NCI-H510A treated with DMSO at 0.1 percent for 48 hours (cell line): ENCODE measurements around the gene CASP5.
"Not testable (repeated sequence)": the region's sequence is repeated elsewhere in the genome, so short reads cannot be mapped to it uniquely, and the experiment has no call there.

Experiments
- DNase-seq: peaks from one replicate; lab custom pipeline; 2025; lab: John Stamatoyannopoulos, UW

CASP5 gene

DNA sequence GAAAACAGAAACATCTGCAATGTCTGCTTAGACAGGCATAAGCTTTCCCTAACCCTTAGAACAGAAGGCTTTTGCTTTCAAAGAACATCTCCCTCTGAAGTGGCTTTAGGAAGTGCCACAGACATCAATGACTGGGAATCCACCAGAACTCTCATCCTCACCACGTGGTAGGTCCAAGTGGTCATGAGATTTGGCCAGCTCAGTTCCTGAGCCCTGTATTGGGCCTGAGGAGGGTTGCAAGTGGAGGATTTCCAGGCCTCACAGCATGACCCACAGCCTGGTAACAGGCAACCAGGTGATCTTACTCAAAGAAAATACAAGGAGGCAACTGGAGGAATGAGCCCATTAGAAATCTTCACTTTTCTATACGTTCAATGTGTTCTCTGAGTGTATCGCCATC is 10.4 kb upstream of the CASP5 start:
- DNase-seq, result no peak

DNA sequence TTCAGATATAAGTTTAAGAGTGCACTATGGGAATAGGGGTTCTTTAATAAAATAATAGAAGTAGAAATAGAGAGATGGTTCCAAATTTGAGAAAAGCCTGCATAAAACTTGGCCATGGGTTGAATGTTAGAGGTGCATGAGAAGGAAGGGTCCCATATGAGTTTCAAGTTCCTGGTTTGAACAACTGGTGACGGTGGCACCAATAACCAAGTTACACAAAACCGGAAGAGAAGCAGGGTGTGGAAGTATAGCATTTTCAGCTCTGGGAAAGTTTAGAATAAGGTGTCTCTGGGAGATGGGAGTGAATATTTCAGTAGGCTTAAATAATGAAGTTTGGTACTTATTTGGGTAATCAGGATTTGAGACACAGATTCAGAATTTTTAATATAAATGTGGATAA is 9.5 kb upstream of the CASP5 start:
- no peak for DNase-seq

DNA sequence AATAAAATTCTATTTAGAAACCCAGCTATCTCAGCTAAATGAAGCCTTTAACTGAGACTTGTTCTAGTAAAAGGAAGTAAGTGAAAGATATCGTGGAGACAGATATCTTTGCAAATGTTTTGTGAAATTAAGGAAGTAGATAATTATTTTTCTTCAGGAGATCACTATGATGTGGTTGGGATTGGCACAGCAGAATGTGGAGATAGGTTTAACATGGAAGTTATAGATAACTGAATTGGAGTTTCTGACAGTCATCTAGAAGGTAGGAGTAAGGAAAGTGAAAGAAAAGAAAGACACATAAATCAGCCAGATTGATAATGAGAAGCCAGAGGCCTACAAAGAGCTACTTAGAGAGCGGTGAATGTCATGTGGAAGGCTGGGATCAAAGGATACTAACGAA is 4.7 kb upstream of the CASP5 start:
- no peak for DNase-seq

DNA sequence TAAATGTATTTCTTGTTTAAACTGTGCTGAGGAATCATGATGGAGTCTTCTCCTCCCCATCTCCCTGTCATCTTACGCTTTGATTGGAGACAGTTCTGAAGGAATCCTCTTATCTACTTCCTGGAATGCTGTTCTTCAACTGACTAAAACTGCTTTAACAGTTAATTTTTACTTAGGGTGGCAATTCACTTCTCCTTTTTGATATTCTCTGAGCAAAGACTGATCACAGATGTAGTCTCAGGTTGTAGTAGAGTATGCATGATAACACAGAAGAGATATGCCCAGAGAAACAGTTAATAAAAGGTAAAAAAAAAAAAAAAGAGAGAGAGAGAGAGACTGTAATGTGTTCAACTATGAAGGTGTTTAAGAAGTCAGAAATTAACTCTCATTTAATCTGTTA is 1.4 kb upstream of the CASP5 start:
- DNase-seq, result no peak

DNA sequence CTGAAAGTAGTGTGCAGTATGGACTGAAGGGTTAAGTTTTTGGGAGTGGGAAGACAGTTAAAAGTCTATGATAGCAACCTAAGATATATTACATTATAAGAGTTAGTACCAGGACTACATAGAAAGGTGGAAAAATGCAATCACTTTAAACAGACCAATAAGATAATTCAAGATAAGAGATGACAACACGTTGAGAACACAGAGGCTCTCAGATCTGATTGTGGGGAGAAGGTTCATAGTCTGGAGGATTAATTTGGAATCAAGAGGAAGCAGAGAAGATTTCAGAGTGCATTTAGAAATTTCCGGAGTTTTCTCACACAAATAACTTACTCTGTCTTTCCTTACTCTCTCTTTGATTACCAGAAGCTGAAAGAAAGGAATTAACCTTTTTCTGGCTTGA is 441 bp downstream of the CASP5 start:
- no peak for DNase-seq

DNA sequence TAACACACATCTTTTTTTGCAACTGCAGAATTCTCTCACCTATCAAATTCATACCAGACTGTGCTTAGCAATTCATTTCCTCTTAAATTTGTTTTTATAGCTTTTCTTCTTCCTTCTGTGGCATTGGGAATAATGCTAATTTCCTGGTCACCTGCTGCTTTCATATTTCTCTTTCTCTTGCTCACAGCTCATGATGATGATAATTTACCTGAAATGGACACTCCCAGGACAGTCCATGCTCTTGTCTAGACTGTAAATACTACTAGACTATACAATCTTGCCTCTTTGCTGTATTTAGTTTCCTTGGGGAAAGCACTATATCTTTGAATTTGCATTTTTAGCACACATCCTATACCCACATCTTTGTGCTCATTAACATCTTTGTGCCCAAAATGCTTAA is 15.5 kb downstream of the CASP5 start:
- DNase-seq, result no peak

DNA sequence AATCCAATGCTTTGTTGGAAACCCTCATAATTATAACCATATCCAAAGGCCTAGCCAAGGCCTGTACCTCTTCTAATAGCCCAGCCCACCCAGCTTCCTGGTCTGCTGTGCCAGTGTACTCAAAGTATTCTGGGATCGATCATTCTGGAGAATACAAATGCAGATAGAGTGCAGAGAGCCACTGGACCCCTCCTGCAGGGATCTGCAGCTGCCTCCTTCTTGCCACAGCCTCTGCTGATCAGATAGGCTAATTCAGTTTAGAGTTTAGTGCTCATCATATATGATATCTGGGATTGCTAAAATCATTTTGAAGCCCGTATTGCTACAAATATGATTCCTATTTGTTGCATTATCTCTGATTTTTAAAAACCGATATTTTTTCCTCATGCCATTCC is 17.5 kb downstream of the CASP5 start:
- DNase-seq, result no peak

DNA sequence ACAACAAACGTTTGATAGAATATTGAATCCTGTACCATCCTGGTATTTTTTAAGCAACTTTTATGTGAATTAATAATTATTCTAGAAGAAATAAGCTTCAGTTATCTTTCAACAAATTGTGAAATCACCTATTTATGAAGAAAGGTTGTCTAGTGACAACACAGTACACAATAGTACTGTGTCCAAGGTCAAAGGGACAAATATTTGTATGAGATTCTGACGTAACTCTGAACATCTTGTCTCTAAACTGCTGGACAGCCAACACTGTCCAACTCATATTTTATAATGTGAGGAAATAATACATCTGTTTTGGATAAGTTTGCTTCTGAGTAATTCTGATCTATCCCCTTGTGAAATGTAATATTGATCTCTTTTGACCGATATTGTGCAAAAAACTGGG is 18.9 kb downstream of the CASP5 start:
- no peak for DNase-seq

DNA sequence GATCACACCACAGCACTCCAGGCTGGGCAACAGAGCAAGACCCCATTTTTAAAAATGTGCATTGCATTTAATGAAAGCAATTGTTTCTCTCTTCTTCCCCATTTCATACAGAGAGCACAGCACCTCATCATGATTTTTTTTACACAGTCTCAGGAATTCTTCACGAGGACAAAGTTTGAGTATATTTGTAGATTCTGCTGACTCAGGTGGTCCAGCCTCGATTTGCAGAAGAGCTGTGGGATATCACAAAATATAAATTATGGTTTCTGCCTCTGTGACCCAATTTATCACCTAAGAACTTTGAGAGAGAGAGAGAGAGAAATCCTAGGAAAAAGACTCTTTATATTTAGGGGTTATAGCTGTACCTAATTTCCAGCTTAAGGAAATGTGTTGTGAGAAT is 19.8 kb downstream of the CASP5 start:
- DNase-seq, result no peak

DNA sequence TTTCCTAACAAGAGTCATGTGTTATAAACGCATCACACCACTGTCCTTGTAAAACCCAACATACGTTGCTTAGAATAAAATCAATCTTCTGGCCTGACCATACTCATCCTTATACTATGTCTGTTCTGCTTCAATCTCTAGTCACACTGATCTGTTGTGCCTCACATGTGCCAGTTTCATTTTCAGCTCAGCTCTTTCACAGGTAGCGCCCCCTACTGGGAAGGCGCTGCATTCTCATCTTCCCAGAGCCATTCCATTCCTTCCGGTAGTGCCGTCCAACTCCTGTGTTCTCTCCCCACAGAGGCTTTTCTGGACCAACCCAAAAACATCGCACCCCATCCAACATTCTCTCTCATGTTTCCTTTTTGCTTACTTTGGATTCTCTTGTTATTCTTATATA is 22.2 kb downstream of the CASP5 start:
- no peak for DNase-seq

DNA sequence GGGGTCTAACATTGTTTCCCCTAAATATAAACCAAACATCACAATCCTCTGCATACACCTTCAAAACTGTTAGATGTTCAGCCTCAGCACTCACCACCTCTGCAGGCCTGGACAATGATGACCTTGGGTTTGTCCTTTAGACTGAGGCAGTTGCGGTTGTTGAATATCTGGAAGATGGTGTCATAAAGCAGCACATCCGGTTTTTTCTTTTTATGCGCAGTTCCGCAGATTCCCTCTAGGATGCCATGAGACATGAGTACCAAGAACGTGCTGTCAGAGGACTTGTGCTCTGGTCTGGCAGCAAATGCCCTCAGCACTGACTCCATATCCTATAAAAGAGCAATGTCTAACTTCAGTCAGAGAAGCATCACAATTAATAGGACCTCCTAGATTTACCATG is 22.8 kb downstream of the CASP5 start:
- no peak for DNase-seq

DNA sequence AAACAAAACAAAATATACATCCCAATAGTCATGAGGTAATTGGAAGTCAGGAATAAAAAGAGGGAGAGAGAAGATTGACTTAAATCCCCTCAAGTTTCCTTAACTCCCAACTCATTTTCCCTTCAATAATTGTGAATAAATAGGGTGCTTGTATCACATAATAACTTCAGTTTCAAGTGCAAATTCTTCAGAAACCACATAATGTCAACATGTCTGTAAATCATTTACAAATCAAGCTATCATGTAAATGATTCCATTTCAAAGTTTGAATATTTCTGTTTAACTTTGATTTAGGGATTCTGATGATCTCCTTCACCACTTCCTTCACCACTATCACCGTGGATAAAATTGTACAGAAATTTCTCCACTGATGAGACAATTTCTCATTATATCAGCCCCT is 23.2 kb downstream of the CASP5 start:
- DNase-seq, result no peak

DNA sequence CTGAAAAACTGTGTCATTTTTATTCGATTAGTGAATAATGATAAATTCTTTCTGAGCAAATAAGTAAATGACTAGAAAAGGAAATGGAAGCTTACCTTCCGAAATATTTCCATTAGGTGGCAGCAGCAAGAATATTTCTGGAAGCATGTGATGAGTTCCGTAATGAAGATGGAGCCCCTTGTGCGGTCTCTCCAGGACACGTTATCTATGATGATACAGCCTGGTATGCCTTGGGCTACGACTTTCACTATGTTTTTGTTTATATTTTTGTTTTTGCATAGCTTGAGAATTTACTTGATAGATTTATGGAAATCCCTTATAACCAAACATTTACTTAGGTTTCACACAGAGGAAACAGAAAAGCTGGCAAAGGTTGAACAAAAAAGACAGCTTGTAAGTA is 25.7 kb downstream of the CASP5 start:
- DNase-seq, result no peak

DNA sequence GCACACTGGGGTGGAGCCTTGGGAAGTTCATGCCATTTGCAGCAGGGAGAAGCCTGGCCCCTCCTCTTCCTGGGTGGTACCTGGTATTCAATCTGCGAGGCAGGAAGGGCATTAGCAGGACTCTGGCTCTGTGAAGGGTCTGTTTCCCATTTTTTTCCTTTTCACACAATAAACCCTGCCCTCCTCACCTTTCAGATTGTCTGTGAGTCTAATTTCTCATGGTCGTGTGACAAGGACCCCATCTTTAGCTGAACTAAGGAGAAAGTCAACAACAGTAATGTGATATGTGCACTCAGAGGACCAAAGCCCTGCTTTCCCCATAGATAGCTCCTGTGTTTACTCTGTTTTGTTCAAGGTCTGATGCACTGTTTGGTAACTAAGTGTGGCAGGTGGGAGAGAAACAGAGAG is 28.0 kb downstream of the CASP5 start:
- peak; percentile 96 for DNase-seq

DNA sequence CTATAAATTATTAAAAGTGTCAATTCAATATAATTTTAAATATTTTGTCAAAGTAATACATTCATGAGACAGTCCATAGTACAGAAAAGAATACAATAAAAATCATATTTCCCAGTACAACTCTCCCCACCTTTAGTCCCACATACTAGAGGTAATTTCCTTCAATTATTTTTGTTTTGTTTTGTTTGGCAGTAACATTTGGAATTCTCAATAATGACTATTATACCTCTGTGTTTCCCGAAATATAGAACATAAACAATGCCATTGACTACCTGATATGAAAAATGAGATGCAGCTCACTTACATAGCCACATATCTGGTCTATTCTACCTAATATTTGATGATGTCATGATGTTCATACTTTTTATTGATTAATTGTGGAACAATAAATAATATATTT is 30.2 kb downstream of the CASP5 start:
- DNase-seq, result no peak

DNA sequence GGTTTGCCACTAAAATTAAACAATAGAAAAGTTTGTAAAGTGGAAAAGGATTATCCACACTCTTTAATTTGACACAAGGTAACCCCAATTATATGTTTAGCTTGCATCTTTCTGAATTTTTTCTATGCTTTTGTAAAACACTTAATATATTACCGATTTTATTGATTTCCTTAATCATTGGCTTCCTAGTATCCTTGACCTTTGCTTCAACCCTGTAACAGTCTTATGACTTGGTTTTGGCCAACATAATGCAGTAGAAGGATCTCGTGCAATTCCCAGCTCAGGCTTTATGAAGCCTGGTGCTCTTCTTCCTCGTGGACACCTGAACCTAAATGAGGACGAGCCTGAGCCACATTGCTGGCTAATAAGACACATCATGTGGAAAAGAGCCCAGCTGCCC is 31.0 kb downstream of the CASP5 start:
- DNase-seq, result no peak

DNA sequence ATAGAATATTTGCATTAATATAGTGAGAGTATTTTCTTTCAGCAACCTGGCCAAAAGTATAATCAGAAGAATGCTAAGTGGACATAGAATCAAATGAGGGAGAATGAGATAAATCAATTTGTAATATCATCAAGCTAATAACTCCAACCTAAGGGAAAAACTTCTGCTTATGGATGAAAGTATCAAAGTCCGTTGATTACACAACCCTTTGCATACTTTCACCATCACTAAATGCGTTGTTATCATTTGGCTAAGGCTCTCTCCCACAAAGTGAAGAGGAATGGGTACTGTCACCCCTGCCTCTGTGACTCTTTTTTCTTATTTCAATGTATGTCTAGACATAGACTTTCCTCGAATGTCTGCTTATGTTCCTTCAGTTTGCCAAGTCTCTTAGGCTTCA is 38.2 kb downstream of the CASP5 start:
- no peak for DNase-seq

DNA sequence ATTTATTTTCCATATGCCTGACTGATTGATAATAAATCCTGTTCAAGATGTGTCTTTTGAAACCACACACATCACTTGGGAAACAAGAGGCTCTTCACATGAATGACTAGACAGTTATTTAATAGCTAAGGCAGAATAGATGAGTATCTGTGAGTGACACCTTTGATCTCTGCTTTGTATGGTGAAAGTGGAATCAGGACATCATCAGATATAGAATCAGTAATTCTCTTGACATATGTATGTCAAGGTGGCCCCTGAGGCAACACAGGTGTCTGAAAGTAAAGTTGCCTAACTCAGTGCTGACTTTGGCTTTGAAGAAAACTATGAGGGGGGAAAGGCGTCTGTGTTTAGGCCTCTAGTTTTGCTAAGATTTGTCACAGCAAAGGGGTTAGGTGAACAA is 43.1 kb downstream of the CASP5 start:
- peak; percentile 84 for DNase-seq

DNA sequence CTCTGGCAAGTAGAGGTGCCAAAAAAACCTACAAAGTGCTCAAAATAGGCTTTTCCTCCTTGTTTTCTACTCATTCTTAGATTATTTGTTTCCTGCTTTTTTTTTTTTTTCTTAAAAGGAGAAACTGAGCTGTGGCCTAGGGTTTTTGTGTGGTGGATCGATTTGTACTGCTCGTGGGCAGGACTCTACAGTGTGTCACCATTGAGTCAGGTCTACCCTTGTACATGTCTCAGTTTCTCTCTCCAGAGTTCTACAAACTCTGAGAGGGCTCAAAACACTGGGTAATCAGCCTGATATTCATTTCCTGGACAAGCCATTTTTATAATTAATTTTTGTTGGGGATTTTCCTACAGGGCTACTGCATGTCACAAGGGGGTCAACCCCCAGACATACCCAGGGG is 49.4 kb downstream of the CASP5 start:
- no peak for DNase-seq

DNA sequence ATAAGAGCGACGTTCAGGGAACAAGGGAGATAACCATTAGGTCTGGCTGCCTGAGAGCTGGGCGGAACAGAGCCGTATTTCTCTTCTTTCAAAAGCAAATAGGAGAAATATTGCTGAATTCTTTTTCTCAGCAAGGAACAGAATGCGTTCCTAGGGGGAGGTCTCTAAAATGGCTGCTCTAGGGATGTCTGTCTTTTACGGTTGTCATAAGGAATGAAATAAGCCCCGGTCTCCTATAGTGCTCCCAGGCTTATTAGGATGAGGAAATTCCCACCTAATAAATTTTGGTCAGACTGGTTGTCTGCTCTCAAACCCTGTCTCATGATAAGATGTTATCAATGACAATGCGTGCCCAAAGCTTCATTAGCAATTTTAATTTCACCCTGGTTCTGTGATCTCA is 50.0 kb downstream of the CASP5 start:
- DNase-seq, result not testable (repeated sequence)

DNA sequence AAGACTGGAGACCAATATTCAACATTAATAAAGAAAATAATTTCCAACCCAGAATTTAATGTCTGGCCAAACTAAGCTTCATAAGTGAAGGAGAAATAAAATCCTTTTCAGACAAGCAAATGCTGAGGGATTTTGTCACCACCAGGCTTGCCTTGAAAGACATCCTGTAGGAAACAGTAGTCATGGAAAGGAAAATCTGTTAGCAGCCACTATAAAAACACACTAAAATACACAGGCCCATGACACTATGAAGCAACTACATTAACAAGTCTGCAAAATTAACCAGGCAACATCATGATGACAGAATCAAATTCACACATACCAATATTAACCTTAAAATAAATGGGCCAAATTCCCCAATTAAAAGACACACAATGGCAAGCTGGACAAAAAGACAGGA is 52.2 kb downstream of the CASP5 start:
- DNase-seq, result no peak

DNA sequence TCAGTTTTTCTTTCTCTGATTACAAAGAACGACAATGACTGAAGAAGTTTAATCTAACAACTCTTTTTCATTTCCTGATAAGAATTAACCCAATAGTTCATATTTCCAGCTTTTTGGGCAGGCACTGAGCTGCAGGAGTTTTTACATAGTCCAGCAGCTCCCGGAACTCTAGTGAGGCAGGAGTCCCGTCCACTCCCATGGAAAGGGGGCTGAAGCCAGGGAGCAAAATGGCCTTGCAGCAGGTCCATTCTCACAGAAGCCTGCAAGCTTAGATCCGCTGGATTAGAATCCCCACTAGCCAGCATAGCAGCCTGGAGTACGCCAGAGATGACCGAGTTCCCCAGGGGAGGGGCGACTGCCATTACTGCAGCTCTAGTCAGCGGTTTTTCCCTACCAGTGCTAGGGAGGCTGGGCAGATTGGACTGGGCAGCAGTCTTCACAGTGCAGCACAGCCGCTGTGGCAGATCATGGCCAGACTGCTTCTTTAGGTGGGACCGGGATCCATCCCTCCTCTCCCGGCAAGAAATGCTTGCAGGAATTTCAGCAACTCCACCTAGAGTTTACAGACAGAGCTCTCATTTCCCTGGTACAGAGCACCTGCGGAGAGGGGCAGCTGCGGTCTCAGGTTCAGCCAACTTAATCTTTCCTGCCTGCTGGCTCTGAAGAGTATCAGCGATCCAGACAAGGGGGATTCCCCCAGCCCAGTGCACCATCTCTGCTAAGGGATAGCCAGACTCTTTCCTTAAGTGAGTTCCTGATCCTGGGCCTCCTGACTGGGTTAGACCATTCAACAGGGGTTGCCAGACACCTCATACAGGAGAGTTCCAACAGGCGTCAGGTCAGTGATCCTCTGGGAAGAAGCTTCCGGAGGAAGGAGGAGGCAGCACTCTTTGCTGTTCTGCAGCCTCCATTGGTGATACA is 53.9 kb downstream of the CASP5 start:
- peak; percentile 9 for DNase-seq

DNA sequence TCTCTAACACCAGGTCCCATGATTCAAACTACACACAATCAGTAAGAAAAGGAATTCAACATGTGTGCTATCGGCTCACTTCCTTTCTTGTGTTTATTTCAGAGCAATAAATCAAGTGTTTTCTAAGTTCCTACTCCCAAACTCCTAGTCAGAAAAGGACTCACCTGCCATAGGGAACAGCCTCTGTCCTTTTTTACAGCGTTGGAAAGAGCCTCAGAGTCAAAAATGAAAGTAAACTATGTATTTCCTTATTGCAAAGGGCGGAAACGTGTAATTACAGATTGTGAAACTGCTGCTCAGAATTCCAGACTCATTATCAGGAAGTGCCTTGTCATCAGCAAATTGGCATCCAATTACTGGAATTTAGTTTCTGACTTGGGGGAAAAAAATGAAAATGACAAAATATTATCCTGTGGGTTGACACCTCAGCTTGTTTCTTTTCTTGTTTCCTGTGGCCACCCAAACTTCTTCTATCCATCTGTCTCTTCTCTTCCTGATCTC is 54.6 kb downstream of the CASP5 start, which contains the start of gene CASP4:
Gene CASP4, minus strand, starts transcription at position 220 of the 501 bp plus-strand sequence. Its CDS starts 49 bp downstream, at position 171.
- peak; percentile 31 for DNase-seq
